HepG2 (cell line): Measurements from ENCODE around the gene PRSS36.
A peak's percentile ranks its signal among the peaks of the same experiment; 100 is the strongest.

ENCODE experiments used
- FOXO4 ChIP-seq: sonication (generic); formaldehyde crosslinking; conservative IDR thresholded peaks from 2 replicates; pipeline ENCODE4 v1.8.1; 2023; ENCODE audit warnings: missing genetic modification reagents
- HMGXB4 ChIP-seq, 2 experiments: sonication (generic) in 1 of 2; formaldehyde crosslinking in 1 of 2; IDR thresholded peaks; 2 replicates each; pipeline versions ENCODE4 v1.4.0 to v1.6.1; 2018 to 2020; ENCODE audit warnings: missing genetic modification reagents in 2 of 2, borderline replicate concordance in 1 of 2, low read depth in 1 of 2, mild to moderate bottlenecking in 1 of 2, missing biosample characterization in 1 of 2
- MAX ChIP-seq: IDR thresholded peaks from 2 replicates; pipeline ENCODE4 v1.6.1; 2012; ENCODE audit warnings: inconsistent platforms
- MTA3 ChIP-seq: sonication (generic); formaldehyde crosslinking; IDR thresholded peaks from 2 replicates; pipeline ENCODE4 v1.4.0; 2020; ENCODE audit warnings: missing genetic modification reagents
- USF2 ChIP-seq, 2 experiments: sonication (generic) in 1 of 2; formaldehyde crosslinking in 1 of 2; IDR thresholded peaks; 2 replicates each; pipeline versions ENCODE4 v1.5.1 to v1.6.1; 2011 to 2020; ENCODE audit warnings: borderline replicate concordance in 1 of 2, low read depth in 1 of 2, low read length in 1 of 2, mild to moderate bottlenecking in 1 of 2, missing genetic modification reagents in 1 of 2, moderate library complexity in 1 of 2
- ZNF354B ChIP-seq: sonication (generic); formaldehyde crosslinking; IDR thresholded peaks from 2 replicates; pipeline ENCODE4 v1.8.0; 2022; ENCODE audit warnings: mild to moderate bottlenecking, missing genetic modification reagents

- TF ChIP-seq MAX (peak; percentile 67; the same call in 1 of the 2 replicates), HMGXB4 (CRISPR knock-in tag; IDR thresholded peaks at IDR 0.05; ENCODE audit: borderline replicate concordance in 1 of 2, low read depth in 1 of 2) (no peak), FOXO4 (CRISPR knock-in tag) (no peak), ZNF354B (CRISPR knock-in tag) (no peak), MTA3 (CRISPR knock-in tag) (no peak), USF2 (IDR thresholded peaks at IDR 0.05; ENCODE audit: low read depth, low read length) (no peak), USF2 (CRISPR knock-in tag; IDR thresholded peaks at IDR 0.05; ENCODE audit: borderline replicate concordance) (no peak)
Measured at GRCh38 chr16:31141489-31142108, 8.3 kb downstream of the PRSS36 start.
